SK-MEL-5 (cell line): ENCODE data around the gene BOD1L1. TPM values are rescaled to one million over a fixed set of nuclear protein-coding genes. Genes with fewer than 3 reads are reported as not detected.
A peak's percentile ranks its signal among the peaks of the same experiment; 100 is the strongest.

Source experiments
- DNase-seq: peaks from one replicate; pipeline ENCODE4 v3.0.0-alpha.2; 2016; ENCODE audit warnings: low read depth, low spot score
- in situ Hi-C: cut with HindIII; loops from 2 replicates; pipeline ENCODE4 v1.10.0; 2016; ENCODE audit warnings: low sequenced_read_pairs, high pct_unique_total_duplicates, low pct_unique_long_range_greater_than_20kb
- polyA plus RNA-seq, 2 experiments: library from polyadenylated mRNA; depleted of rRNA; stranded (reverse); fragments of >200 nt; gene quantifications; 2 replicates each; pipeline ENCODE4 v1.2.3, GENCODE V29; 2015
- total RNA-seq: library from RNA; depleted of rRNA; stranded (reverse); fragments of >200 nt; shearing (Covaris generic); gene quantifications from 2 replicates; pipeline ENCODE4 v1.2.3, GENCODE V29; 2014; rRNA removed

BOD1L1 gene
- 23.7 and 30.2 TPM in 2 replicates for total RNA-seq
- polyA plus RNA-seq (2015; cell fraction: cytosol; rRNA removed) = 18.8 and 28.5 TPM in 2 replicates
- 48.6 and 64.8 TPM in 2 replicates for polyA plus RNA-seq (2015; cell fraction: nucleus; rRNA removed)

- in situ Hi-C loops = no loop called here
- DNase-seq = peak; percentile 91
These were observed at the start of gene BOD1L1 for GRCh38 chr4:13627606-13628311. BOD1L1 (minus strand) TSS chr4:13627725; CDS start chr4:13627587, 138 bp downstream.

DNA sequence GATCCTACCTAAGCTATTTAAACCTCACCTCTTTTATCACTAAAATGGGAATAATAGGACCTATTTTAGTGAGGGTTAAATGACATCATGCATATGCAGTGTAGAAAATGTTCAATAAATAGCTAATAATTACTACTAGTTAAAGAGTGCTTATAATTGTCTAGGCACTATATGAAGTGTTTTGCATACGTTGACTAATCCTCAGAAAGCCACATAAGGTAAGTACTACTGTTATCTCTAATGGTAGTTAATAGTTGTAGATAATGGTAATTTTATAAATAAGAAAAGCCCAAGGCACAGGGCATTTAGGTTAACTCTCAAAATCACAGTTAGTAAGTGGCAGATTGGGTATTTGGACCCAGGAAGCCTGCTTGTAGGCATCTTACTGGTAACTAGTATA is 47.4 kb upstream of the BOD1L1 start:
- in situ Hi-C loops = no loop called here
- no peak for DNase-seq

GRCh38 chr4:13673167-13673566 is 45.6 kb upstream of the BOD1L1 start:
- DNase-seq = no peak
- in situ Hi-C loops = no loop called here

- no peak for DNase-seq
- in situ Hi-C loops = no loop called here
These were observed 43.1 kb upstream of the BOD1L1 start for GRCh38 chr4:13670456-13671160.

DNA sequence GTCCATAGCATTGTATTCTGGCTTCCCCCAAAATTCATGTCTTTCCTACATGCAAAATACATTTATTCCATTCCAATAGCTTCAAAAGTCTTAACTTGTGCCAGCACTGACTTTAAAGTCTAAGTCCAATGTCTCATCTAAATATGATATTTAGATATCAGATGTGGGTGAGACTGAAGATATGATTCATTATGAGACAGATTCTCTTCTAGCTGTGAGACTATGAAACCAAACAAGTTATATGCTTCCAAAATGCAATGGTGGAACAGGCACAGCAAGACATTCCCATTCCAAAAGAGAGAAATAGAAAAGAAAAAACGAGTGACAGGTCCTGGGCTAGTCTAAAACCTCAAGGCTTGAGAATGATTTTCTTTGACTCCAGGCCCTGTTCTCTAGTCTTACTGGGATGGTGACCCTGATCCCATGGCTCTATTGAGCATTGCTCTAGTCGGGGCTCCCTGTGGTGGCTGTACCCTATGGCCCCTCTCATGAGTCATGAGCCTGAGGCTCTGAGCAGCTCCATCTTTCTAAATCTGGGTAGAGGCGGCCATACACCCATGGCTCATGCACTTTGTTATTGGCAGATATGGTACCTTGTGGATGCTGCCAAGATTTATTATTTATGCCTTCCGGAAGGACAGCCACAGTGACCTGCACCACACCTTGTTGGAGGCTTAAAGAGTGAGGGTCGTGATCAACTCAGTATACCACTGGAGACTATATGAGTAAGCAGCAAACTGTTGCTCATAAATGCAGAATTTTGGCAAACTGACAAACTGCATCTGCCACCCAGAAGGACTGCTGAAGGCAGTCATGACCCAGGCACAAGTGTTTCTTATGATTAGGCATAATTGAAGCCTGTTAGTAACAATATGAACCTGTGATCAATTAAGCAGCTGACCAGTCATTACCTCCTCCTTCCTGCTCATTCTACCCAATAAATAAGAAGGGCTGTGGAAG is 38.5 kb upstream of the BOD1L1 start:
- DNase-seq = no peak
- in situ Hi-C loops = no loop called here

GRCh38 chr4:13659341-13660070 is 32.0 kb upstream of the BOD1L1 start:
- in situ Hi-C loops = no loop called here
- DNase-seq = no peak

DNA sequence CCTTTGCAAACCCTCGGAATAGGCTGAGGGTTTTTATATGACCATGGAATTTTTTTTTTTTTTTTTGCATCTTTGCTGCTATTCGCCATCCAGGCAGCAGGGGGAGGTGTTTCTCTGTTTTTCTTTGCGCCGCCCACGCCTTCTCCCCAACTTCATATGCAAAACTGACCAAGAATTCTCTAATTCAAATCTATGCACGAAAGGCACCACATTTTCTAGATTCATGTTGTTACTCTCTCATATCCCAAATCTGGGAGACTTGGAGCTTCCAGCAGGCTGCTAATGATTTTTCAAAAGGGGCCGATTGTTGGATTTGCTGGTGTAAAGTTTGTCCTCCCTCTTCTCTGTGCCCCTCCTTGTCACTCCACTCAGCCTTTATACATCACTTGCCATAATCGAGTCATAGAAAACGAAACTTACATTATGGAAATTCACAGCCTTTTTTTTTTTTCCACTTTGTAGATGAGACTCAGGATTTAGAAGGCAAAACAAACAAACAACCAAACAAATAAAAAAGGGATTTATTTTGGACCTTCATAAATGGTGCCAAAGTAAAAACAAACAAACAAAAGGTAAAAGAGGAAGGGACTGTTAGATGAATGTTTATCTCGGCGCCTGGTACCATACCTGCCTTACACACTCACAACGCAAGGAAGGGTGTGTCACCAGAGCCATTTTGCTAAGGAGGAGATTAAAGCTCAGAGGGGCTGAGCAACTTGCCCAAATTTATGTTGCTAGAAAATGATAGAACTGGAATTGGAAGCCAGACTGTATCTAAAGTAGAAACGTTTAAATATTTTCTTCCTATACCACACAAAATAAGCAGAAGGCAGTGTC is 29.3 kb upstream of the BOD1L1 start:
- in situ Hi-C loops = no loop called here
- peak; percentile 71 for DNase-seq

GRCh38 chr4:13654162-13654797 is 26.8 kb upstream of the BOD1L1 start:
- in situ Hi-C loops = no loop called here

GRCh38 chr4:13653766-13654161 is 26.2 kb upstream of the BOD1L1 start:
- in situ Hi-C loops = no loop called here
- peak; percentile 19 for DNase-seq

More at GRCh38 chr4:13654162-13654797, 26.8 kb upstream of the BOD1L1 start:
- peak; percentile 87 for DNase-seq

DNA sequence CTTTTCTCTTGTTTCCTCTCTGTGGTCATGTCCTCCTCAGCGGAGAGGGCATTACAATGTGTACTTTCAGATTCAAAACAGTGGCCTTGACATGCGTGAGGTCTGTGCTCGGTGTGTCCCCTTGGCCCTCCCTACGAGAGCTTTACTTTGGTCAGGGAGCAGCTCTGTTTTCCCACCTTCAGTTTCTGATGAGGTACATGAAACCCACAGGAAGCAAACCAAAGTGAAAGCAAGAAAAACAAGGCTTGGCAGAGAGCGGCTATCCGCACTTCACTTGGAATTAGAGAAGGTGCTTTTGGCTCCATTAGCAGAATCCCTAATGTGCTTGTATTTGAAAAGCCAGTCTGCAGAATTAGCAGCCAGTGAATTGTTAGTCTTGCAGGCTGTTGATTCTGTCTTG is 19.5 kb upstream of the BOD1L1 start:
- no peak for DNase-seq
- in situ Hi-C loops = no loop called here

DNA sequence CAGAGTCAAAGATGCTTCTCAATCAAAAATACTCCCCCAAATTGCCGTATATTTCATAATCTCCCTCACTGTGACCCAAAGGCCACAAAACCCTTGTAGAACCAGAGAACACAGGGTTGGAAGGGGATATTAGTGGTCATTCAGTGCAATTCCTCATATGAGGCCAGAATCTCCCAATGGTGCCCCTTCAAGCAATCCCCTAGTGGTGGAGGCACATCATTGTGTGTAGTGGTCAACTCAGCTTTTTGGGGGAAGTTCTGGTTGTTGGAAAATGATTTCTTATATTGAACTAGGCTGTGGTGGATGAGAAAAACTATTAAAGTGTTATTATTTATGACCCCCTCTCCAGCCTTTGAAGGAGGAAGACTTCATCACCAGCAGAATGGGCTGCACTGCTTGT is 17.6 kb upstream of the BOD1L1 start:
- in situ Hi-C loops = no loop called here
- DNase-seq = peak; percentile 30

DNA sequence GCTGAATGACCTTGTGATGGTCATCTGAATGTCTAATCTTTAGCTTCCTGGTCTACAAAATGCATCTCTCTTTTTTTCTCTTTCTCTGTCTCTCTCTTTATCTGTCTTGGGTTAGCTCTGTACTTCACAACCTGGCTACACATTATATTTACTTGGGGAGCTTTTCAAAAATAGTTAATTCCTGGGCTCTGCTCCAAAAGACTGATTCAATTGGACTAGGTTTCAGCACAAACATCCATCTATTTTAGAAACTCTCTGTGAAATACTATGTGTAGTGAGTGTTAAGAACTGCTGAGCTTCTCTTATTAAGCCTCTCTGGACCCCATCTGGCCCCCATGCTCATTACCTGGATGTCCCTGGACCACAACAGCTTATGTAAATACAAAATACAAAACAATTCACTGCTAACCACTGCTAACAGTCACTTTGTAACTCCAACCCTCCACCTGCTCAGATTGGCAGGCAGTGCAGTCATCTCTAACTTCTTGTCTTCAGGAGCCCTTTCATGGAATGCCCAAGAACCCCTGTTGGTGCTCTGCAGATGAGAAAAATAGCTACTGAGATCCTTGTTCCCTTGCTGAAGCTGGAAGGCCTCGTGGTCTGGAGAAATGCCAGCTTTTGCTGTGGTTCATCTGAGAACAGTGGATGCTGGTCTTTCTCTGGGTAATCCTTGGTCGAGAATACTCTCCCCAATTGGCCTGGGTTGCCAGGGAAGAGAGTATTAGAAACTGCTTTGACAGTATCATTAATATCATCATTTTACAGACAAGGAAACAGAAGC is 14.8 kb upstream of the BOD1L1 start:
- DNase-seq = peak; percentile 66
- in situ Hi-C loops = no loop called here

- in situ Hi-C loops = no loop called here
- DNase-seq = no peak
These were observed 13.6 kb upstream of the BOD1L1 start for GRCh38 chr4:13641084-13641483.

GRCh38 chr4:13640149-13640940 is 12.8 kb upstream of the BOD1L1 start:
- peak; percentile 84 for DNase-seq
- in situ Hi-C loops = no loop called here
